ENCODE measurements around the gene C1orf21.

Gene C1orf21

GRCh38 chr1:184660462-184661191, 273.8 kb downstream of the C1orf21 start:
- H3K27me3 ChIP-seq (ENCODE audit: insufficient read depth, low read length, poor library complexity, severe bottlenecking) = no peaks in the 10 kb centered on the region
- H3F3A ChIP-seq (ENCODE audit: low read depth) = no peaks in the 10 kb centered on the region
- H3K36me3 ChIP-seq (ENCODE audit: insufficient read depth, low read length) = no peaks in the 10 kb centered on the region
- H4K20me1 ChIP-seq (ENCODE audit: insufficient read depth, low read length, poor library complexity, severe bottlenecking) = no peaks in the 10 kb centered on the region
- H3K9ac ChIP-seq (ENCODE audit: low read depth, low read length, poor library complexity, severe bottlenecking) = no peak overlapping the region
- H3K4me2 ChIP-seq (ENCODE audit: low read depth, low read length, poor library complexity, severe bottlenecking) = no peak overlapping the region
- no peaks in the 10 kb centered on the region for H3K79me2 ChIP-seq (ENCODE audit: insufficient read depth, low read length)
- no peak overlapping the region for H2AFZ ChIP-seq (ENCODE audit: low read length)
- no peaks in the 10 kb centered on the region for H3K9me2 ChIP-seq (replicated peaks; ENCODE audit: low read depth, low read length)
- no peaks in the 10 kb centered on the region for H3K9me3 ChIP-seq (ENCODE audit: insufficient read depth, low read depth, low read length)
- H3K4me1 ChIP-seq (ENCODE audit: insufficient read depth, low read length, poor library complexity, severe bottlenecking) = peaks cover 11% of the 10 kb centered on the region
- TF ChIP-seq EZH2phosphoT487 (IDR thresholded peaks at IDR 0.05; ENCODE audit: borderline replicate concordance) (no peak), CTCF (conservative IDR thresholded peaks at IDR 0.05; ENCODE audit: low read length) (no peak)
- no peak overlapping the region for H3K4me3 ChIP-seq (ENCODE audit: low read length, poor library complexity, severe bottlenecking)

GRCh38 chr1:184661801-184662200, 275.0 kb downstream of the C1orf21 start:
- no peak for TF ChIP-seq EZH2phosphoT487 (IDR thresholded peaks at IDR 0.05; ENCODE audit: borderline replicate concordance)
- no peak for TF ChIP-seq CTCF (conservative IDR thresholded peaks at IDR 0.05; ENCODE audit: low read length)
- no peaks in the 10 kb centered on the region for H3F3A ChIP-seq (ENCODE audit: low read depth)
- no peaks in the 10 kb centered on the region for H4K20me1 ChIP-seq (ENCODE audit: insufficient read depth, low read length, poor library complexity, severe bottlenecking)
- no peaks in the 10 kb centered on the region for H3K79me2 ChIP-seq (ENCODE audit: insufficient read depth, low read length)
- no peak overlapping the region for H3K4me3 ChIP-seq (ENCODE audit: low read length, poor library complexity, severe bottlenecking)
- no peaks in the 10 kb centered on the region for H3K36me3 ChIP-seq (ENCODE audit: insufficient read depth, low read length)
- H3K4me2 ChIP-seq (ENCODE audit: low read depth, low read length, poor library complexity, severe bottlenecking) = peak overlapping the region; percentile 8
- peaks cover 11% of the 10 kb centered on the region for H3K4me1 ChIP-seq (ENCODE audit: insufficient read depth, low read length, poor library complexity, severe bottlenecking)
- H3K9me2 ChIP-seq (replicated peaks; ENCODE audit: low read depth, low read length) = no peaks in the 10 kb centered on the region
- no peaks in the 10 kb centered on the region for H3K27me3 ChIP-seq (ENCODE audit: insufficient read depth, low read length, poor library complexity, severe bottlenecking)
- no peak overlapping the region for H3K9ac ChIP-seq (ENCODE audit: low read depth, low read length, poor library complexity, severe bottlenecking)
- no peak overlapping the region for H2AFZ ChIP-seq (ENCODE audit: low read length)
- no peaks in the 10 kb centered on the region for H3K9me3 ChIP-seq (ENCODE audit: insufficient read depth, low read depth, low read length)

- no peaks in the 10 kb centered on the region for H3K27me3 ChIP-seq (ENCODE audit: insufficient read depth, low read length, poor library complexity, severe bottlenecking)
- TF ChIP-seq CTCF (conservative IDR thresholded peaks at IDR 0.05; ENCODE audit: low read length) = peak; percentile 40
- TF ChIP-seq EZH2phosphoT487 (IDR thresholded peaks at IDR 0.05; ENCODE audit: borderline replicate concordance) = no peak
- no peaks in the 10 kb centered on the region for H4K20me1 ChIP-seq (ENCODE audit: insufficient read depth, low read length, poor library complexity, severe bottlenecking)
- no peak overlapping the region for H2AFZ ChIP-seq (ENCODE audit: low read length)
- H3K4me1 ChIP-seq (ENCODE audit: insufficient read depth, low read length, poor library complexity, severe bottlenecking) = peaks cover 11% of the 10 kb centered on the region
- no peaks in the 10 kb centered on the region for H3K79me2 ChIP-seq (ENCODE audit: insufficient read depth, low read length)
- no peak overlapping the region for H3K4me2 ChIP-seq (ENCODE audit: low read depth, low read length, poor library complexity, severe bottlenecking)
- H3K9ac ChIP-seq (ENCODE audit: low read depth, low read length, poor library complexity, severe bottlenecking) = no peak overlapping the region
- no peaks in the 10 kb centered on the region for H3K9me3 ChIP-seq (ENCODE audit: insufficient read depth, low read depth, low read length)
- no peak overlapping the region for H3K4me3 ChIP-seq (ENCODE audit: low read length, poor library complexity, severe bottlenecking)
- H3F3A ChIP-seq (ENCODE audit: low read depth) = no peaks in the 10 kb centered on the region
- H3K9me2 ChIP-seq (replicated peaks; ENCODE audit: low read depth, low read length) = no peaks in the 10 kb centered on the region
- H3K36me3 ChIP-seq (ENCODE audit: insufficient read depth, low read length) = no peaks in the 10 kb centered on the region
These were observed 277.3 kb downstream of the C1orf21 start for GRCh38 chr1:184664042-184664660.
